H9 (cell line): ENCODE data around the gene MX1. TPM values are rescaled to one million over a fixed set of nuclear protein-coding genes. Genes with fewer than 3 reads are reported as not detected.

Experiments used
- DNase-seq: peaks from one replicate; pipeline ENCODE4 v3.0.0-alpha.2; 2017
- H2AFZ ChIP-seq: one replicate; pipeline ENCODE4 v1.6.1; 2013; ENCODE audit warnings: mild to moderate bottlenecking, low read length, control low read depth, moderate library complexity
- H2AK5ac ChIP-seq: 2 replicates; pipeline ENCODE4 v1.6.1; 2013; ENCODE audit warnings: low read length, control low read depth, mixed read lengths; ENCODE audit not compliant: insufficient read length
- H2BK120ac ChIP-seq: one replicate; pipeline ENCODE4 v1.6.1; 2013; ENCODE audit warnings: low read depth, mild to moderate bottlenecking, low read length, control low read depth, inconsistent platforms; ENCODE audit not compliant: poor library complexity, severe bottlenecking
- H2BK12ac ChIP-seq: 2 replicates; pipeline ENCODE4 v1.6.1; 2013; ENCODE audit warnings: low read length, control low read depth, mixed read lengths, low read depth; ENCODE audit not compliant: insufficient read length
- H2BK15ac ChIP-seq: 2 replicates; pipeline ENCODE4 v1.6.1; 2013; ENCODE audit warnings: low read depth, low read length, control low read depth
- H2BK20ac ChIP-seq: one replicate; pipeline ENCODE4 v1.6.1; 2013; ENCODE audit warnings: low read depth, mild to moderate bottlenecking, low read length, control low read depth, inconsistent platforms; ENCODE audit not compliant: poor library complexity, severe bottlenecking
- H2BK5ac ChIP-seq: 2 replicates; pipeline ENCODE4 v1.6.1; 2013; ENCODE audit warnings: low read length, control low read depth, mixed read lengths; ENCODE audit not compliant: insufficient read length
- H3K14ac ChIP-seq: 2 replicates; pipeline ENCODE4 v1.6.1; 2013; ENCODE audit warnings: low read length, control low read depth; ENCODE audit not compliant: insufficient read depth
- H3K18ac ChIP-seq: 2 replicates; pipeline ENCODE4 v1.6.1; 2013; ENCODE audit warnings: low read depth, mild to moderate bottlenecking, mixed read lengths, low read length, control low read depth; ENCODE audit not compliant: insufficient read length
- H3K23ac ChIP-seq: 2 replicates; pipeline ENCODE4 v1.6.1; 2013; ENCODE audit warnings: low read length, control low read depth, mixed read lengths, low read depth; ENCODE audit not compliant: insufficient read length
- H3K23me2 ChIP-seq: 2 replicates; pipeline ENCODE4 v1.6.1; 2013; ENCODE audit warnings: low read depth, mild to moderate bottlenecking, mixed read lengths, low read length, control low read depth; ENCODE audit not compliant: insufficient read length, poor library complexity, severe bottlenecking
- H3K27ac ChIP-seq: 2 replicates; pipeline ENCODE4 v1.5.1; 2013; ENCODE audit warnings: low read length, control low read depth, mixed read lengths, low read depth; ENCODE audit not compliant: insufficient read length
- H3K27me3 ChIP-seq: 2 replicates; pipeline ENCODE4 v1.6.1; 2013; ENCODE audit warnings: low read length, control low read depth, inconsistent platforms; ENCODE audit not compliant: insufficient read depth
- H3K4ac ChIP-seq: 2 replicates; pipeline ENCODE4 v1.6.1; 2013; ENCODE audit warnings: low read depth, mild to moderate bottlenecking, control low read depth, inconsistent platforms, low read length, moderate library complexity
- H3K4me1 ChIP-seq: 2 replicates; pipeline ENCODE4 v1.6.1; 2013; ENCODE audit warnings: low read length, control low read depth, inconsistent platforms; ENCODE audit not compliant: insufficient read depth
- H3K4me2 ChIP-seq: 2 replicates; pipeline ENCODE4 v1.6.1; 2013; ENCODE audit warnings: low read length, control low read depth, mixed read lengths; ENCODE audit not compliant: insufficient read length, insufficient read depth
- H3K56ac ChIP-seq: 2 replicates; pipeline ENCODE4 v1.6.1; 2013; ENCODE audit warnings: low read depth, mild to moderate bottlenecking, mixed read lengths, low read length, control low read depth; ENCODE audit not compliant: insufficient read length
- H3K79me1 ChIP-seq: 2 replicates; pipeline ENCODE4 v1.6.1; 2013; ENCODE audit warnings: low read depth, mild to moderate bottlenecking, moderate library complexity, low read length, control low read depth, inconsistent platforms; ENCODE audit not compliant: insufficient read depth, poor library complexity, severe bottlenecking
- H3K79me2 ChIP-seq: 2 replicates; pipeline ENCODE4 v1.6.1; 2013; ENCODE audit warnings: low read length, control low read depth, inconsistent platforms; ENCODE audit not compliant: insufficient read depth
- H3K9ac ChIP-seq: 2 replicates; pipeline ENCODE4 v1.6.1; 2013; ENCODE audit warnings: low read length, control low read depth, mixed read lengths; ENCODE audit not compliant: insufficient read length; ENCODE audit errors: extremely low read depth
- H3K9me3 ChIP-seq: one replicate; pipeline ENCODE4 v1.6.1; 2013; ENCODE audit warnings: low read depth, low read length, inconsistent platforms; ENCODE audit not compliant: control insufficient read depth
- H3T11ph ChIP-seq: one replicate; pipeline ENCODE4 v1.6.1; 2013; ENCODE audit warnings: mild to moderate bottlenecking, low read length, control low read depth, inconsistent platforms
- H4K20me1 ChIP-seq: one replicate; pipeline ENCODE4 v1.6.1; 2013; ENCODE audit not compliant: control insufficient read depth, insufficient read length, insufficient read depth
- H4K5ac ChIP-seq: 2 replicates; pipeline ENCODE4 v1.6.1; 2013; ENCODE audit warnings: low read depth, mild to moderate bottlenecking, mixed read lengths, low read length, control low read depth; ENCODE audit not compliant: insufficient read length
- H4K8ac ChIP-seq: replicated peaks from 2 replicates; pipeline ENCODE4 v1.6.1; 2013; ENCODE audit warnings: low read length, control low read depth, mixed read lengths, low read depth; ENCODE audit not compliant: insufficient read length
- H4K91ac ChIP-seq: 2 replicates; pipeline ENCODE4 v1.6.1; 2013; ENCODE audit warnings: low read depth, mild to moderate bottlenecking, moderate library complexity, mixed read lengths, low read length, control low read depth; ENCODE audit not compliant: insufficient read length
- H3K27ac Mint-ChIP-seq, 3 experiments: 2 replicates in 2 of 3; 3 replicates in 1 of 3; pipeline ENCODE4 v1.8.0; 2020 to 2021; ENCODE audit warnings: mixed read lengths in 3 of 3, mild to moderate bottlenecking in 1 of 3, moderate library complexity in 1 of 3
- H3K27me3 Mint-ChIP-seq: 2 replicates; pipeline ENCODE4 v1.8.0; 2021; ENCODE audit warnings: low read depth, mild to moderate bottlenecking, moderate library complexity, mixed read lengths
- H3K36me3 Mint-ChIP-seq, 3 experiments: 2 replicates in 2 of 3; 3 replicates in 1 of 3; pipeline ENCODE4 v1.8.0; 2020 to 2021; ENCODE audit warnings: low read depth in 3 of 3, mixed read lengths in 3 of 3; ENCODE audit not compliant: insufficient read depth in 1 of 3
- H3K4me1 Mint-ChIP-seq, 2 experiments: 2 replicates each; pipeline ENCODE4 v1.8.0; 2020; ENCODE audit warnings: mixed read lengths in 2 of 2
- H3K4me3 Mint-ChIP-seq, 2 experiments: 2 replicates in 1 of 2; 3 replicates in 1 of 2; pipeline ENCODE4 v1.8.0; 2020 to 2021; ENCODE audit warnings: mild to moderate bottlenecking in 2 of 2, mixed read lengths in 2 of 2, moderate library complexity in 1 of 2
- H3K9me3 Mint-ChIP-seq, 2 experiments: 2 replicates in 1 of 2; 3 replicates in 1 of 2; pipeline ENCODE4 v1.8.0; 2020; ENCODE audit warnings: mild to moderate bottlenecking in 2 of 2, mixed read lengths in 2 of 2, moderate library complexity in 1 of 2
- WGBS: extraction: QIAGEN DNeasy Blood & Tissue Kit; methylation state at CpG from one replicate; pipeline ENCODE4 v1.1.7; 2013; ENCODE audit warnings: missing lambda C conversion rate, low lambda C conversion rate, mixed read lengths; ENCODE audit not compliant: insufficient read length; ENCODE audit errors: extremely low coverage; 5-methylcytosine and 5-hydroxymethylcytosine counted together
- total RNA-seq: library from RNA; stranded (reverse); gene quantifications from 2 replicates; pipeline ENCODE4 v1.2.1, GENCODE V29; 2021
- TF ChIP-seq, protein P1 (sequence below): fragments of 200-600 bp; sonication (generic); conservative IDR thresholded peaks from 3 replicates; pipeline ENCODE4 v1.8.0; 2021; ENCODE audit warnings: antibody characterized with exemption, mild to moderate bottlenecking

MX1 gene
- total RNA-seq, 1 experiment from 2014 or later, result 6.3 TPM

- Histone ChIP-seq H3K23me2 (no peaks in the 10 kb centered on the region), H2AK5ac (no peak overlapping the region), H4K5ac (no peak overlapping the region), H2BK12ac (no peak overlapping the region), H3K4ac (no peak overlapping the region), H3K56ac (no peak overlapping the region), H2BK120ac (no peak overlapping the region), H4K8ac (no peak overlapping the region), H3K79me1 (no peaks in the 10 kb centered on the region), H3K4me2 (no peak overlapping the region), H2BK5ac (no peak overlapping the region), H3K27ac (no peak overlapping the region), H3T11ph (no peak overlapping the region), H4K20me1 (no peaks in the 10 kb centered on the region), H3K79me2 (no peaks in the 10 kb centered on the region), H3K9ac (no peak overlapping the region), H3K9me3 (no peaks in the 10 kb centered on the region), H2BK15ac (no peak overlapping the region), H3K27me3 (no peaks in the 10 kb centered on the region), H2AFZ (no peak overlapping the region), H3K14ac (no peak overlapping the region), H3K4me1 (peaks cover 3% of the 10 kb centered on the region; the same call in 1 of the 2 replicates), H3K18ac (no peak overlapping the region), H4K91ac (no peak overlapping the region), H2BK20ac (no peak overlapping the region), H3K23ac (no peak overlapping the region)
- no peak overlapping the region for H3K27ac Mint-ChIP-seq
- no CpG with 5 or more reads among the region's 7 CpGs for WGBS
- H3K9me3 Mint-ChIP-seq, result no peaks in the 10 kb centered on the region; a peak in 1 of 5 replicates
- peak; percentile 36 for DNase-seq
- no peak overlapping the region for H3K4me3 Mint-ChIP-seq
- H3K4me1 Mint-ChIP-seq, result peaks cover 16 to 20% of the 10 kb centered on the region in 2 experiments
- peaks cover 2% of the 10 kb centered on the region; the same call in 1 of the 2 replicates for H3K27me3 Mint-ChIP-seq
- peaks cover 0 to 4% (median 0%) of the 10 kb centered on the region in 3 experiments; a peak in 1 of 7 replicates for H3K36me3 Mint-ChIP-seq
- TF ChIP-seq, protein P1, sequence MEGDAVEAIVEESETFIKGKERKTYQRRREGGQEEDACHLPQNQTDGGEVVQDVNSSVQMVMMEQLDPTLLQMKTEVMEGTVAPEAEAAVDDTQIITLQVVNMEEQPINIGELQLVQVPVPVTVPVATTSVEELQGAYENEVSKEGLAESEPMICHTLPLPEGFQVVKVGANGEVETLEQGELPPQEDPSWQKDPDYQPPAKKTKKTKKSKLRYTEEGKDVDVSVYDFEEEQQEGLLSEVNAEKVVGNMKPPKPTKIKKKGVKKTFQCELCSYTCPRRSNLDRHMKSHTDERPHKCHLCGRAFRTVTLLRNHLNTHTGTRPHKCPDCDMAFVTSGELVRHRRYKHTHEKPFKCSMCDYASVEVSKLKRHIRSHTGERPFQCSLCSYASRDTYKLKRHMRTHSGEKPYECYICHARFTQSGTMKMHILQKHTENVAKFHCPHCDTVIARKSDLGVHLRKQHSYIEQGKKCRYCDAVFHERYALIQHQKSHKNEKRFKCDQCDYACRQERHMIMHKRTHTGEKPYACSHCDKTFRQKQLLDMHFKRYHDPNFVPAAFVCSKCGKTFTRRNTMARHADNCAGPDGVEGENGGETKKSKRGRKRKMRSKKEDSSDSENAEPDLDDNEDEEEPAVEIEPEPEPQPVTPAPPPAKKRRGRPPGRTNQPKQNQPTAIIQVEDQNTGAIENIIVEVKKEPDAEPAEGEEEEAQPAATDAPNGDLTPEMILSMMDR, result no peak
Measured at GRCh38 chr21:41396558-41397075, 29.4 kb upstream of the MX1 start.
